ACC112 (cell line): ENCODE measurements around the gene SEPHS2.
A peak's percentile ranks its signal among the peaks of the same experiment; 100 is the strongest.

Source experiments
- H2AFZ ChIP-seq: fragments of 200-600 bp; sonication (generic); one replicate; pipeline ENCODE4 v1.6.0; 2017; ENCODE audit warnings: antibody characterized with exemption, low read length; ENCODE audit not compliant: unreplicated experiment
- H3K27ac ChIP-seq: fragments of 200-600 bp; sonication (generic); 2 replicates; pipeline ENCODE4 v1.5.1; 2014; ENCODE audit warnings: low read depth, mild to moderate bottlenecking, antibody characterized with exemption, low read length, moderate library complexity
- H3K27me3 ChIP-seq: fragments of 200-600 bp; sonication (generic); 2 replicates; pipeline ENCODE4 v1.6.1; 2014; ENCODE audit warnings: mild to moderate bottlenecking, antibody characterized with exemption, low read length, moderate library complexity, mixed read lengths; ENCODE audit not compliant: insufficient read depth
- H3K36me3 ChIP-seq: fragments of 200-600 bp; sonication (generic); 2 replicates; pipeline ENCODE4 v1.6.1; 2016; ENCODE audit warnings: mild to moderate bottlenecking, antibody characterized with exemption, low read length, moderate library complexity, mixed read lengths; ENCODE audit not compliant: insufficient read depth
- H3K4me1 ChIP-seq: fragments of 200-600 bp; sonication (generic); one replicate; pipeline ENCODE4 v1.6.1; 2016; ENCODE audit warnings: low read length, mixed read lengths; ENCODE audit not compliant: insufficient read depth, unreplicated experiment, control insufficient read depth
- H3K4me3 ChIP-seq: fragments of 200-600 bp; sonication (generic); 2 replicates; pipeline ENCODE4 v1.5.1; 2014; ENCODE audit warnings: mild to moderate bottlenecking, low read depth, low read length
- H3K79me2 ChIP-seq: fragments of 200-600 bp; sonication (generic); one replicate; pipeline ENCODE4 v1.6.0; 2016; ENCODE audit warnings: low read length; ENCODE audit not compliant: control insufficient read depth, unreplicated experiment, insufficient read depth

Gene SEPHS2

GRCh38 chr16:30409125-30410060 lies 36.3 kb downstream of the SEPHS2 start:
- H3K4me1 ChIP-seq = peaks cover 21% of the 10 kb centered on the region
- H3K4me3 ChIP-seq = 0 out of 2 replicates have a peak overlapping the region, but pooled peaks have one; percentile 9
- no peak overlapping the region for H3K27ac ChIP-seq
- H3K27me3 ChIP-seq = no peaks in the 10 kb centered on the region
- H3K79me2 ChIP-seq = peaks cover 8% of the 10 kb centered on the region
- H2AFZ ChIP-seq = no peak overlapping the region
- H3K36me3 ChIP-seq = peaks cover 7% of the 10 kb centered on the region; the same call in 1 of the 2 replicates

GRCh38 chr16:30407804-30408534 lies 37.7 kb downstream of the SEPHS2 start:
- peak overlapping the region; percentile 83 for H3K4me3 ChIP-seq
- no peaks in the 10 kb centered on the region for H3K36me3 ChIP-seq
- peaks cover 8% of the 10 kb centered on the region for H3K79me2 ChIP-seq
- H2AFZ ChIP-seq = peak overlapping the region; percentile 0
- no peaks in the 10 kb centered on the region for H3K27me3 ChIP-seq
- H3K4me1 ChIP-seq = peaks cover 21% of the 10 kb centered on the region
- H3K27ac ChIP-seq = peak overlapping the region; percentile 68

GRCh38 chr16:30407102-30407803 lies 38.4 kb downstream of the SEPHS2 start, which contains the start of gene ZNF771:
Gene ZNF771 (plus strand): TSS chr16:30407606. CDS start chr16:30408054, 448 bp downstream.
- H2AFZ ChIP-seq = peak within 1 kb of the TSS; percentile 96
- peaks cover 21% of the 10 kb centered on the region for H3K4me1 ChIP-seq

DNA sequence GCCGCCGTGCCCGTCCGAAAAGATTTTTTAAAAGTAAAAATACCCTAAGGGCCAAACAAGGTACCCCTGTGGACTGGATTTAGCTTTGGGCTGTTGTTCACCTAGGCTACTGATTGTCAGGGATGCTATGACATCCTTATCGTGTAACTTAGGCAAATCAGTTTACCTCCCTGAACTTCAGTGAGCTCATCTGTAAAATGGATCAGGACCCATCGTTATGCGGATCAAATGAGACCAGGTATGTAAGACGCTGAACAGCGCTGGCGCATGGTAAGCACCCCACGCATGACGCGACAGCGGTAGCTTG lies 38.9 kb downstream of the SEPHS2 start:
- H3K4me1 ChIP-seq = peaks cover 21% of the 10 kb centered on the region
- peak overlapping the region; percentile 96 for H2AFZ ChIP-seq
- H3K27ac ChIP-seq = peak overlapping the region; percentile 68
- H3K4me3 ChIP-seq = peak overlapping the region; percentile 83
- no peaks in the 10 kb centered on the region for H3K36me3 ChIP-seq
- H3K27me3 ChIP-seq = no peaks in the 10 kb centered on the region
- peaks cover 8% of the 10 kb centered on the region for H3K79me2 ChIP-seq

More at GRCh38 chr16:30407102-30407803, 38.4 kb downstream of the SEPHS2 start, which contains the start of gene ZNF771:
- peak within 1 kb of the TSS; percentile 68 for H3K27ac ChIP-seq
- H3K27me3 ChIP-seq = no peaks in the 10 kb centered on the region
- H3K4me3 ChIP-seq = peak within 1 kb of the TSS; percentile 83
- H3K36me3 ChIP-seq = no peaks in the 10 kb centered on the region
- H3K79me2 ChIP-seq = peaks cover 8% of the 10 kb centered on the region

DNA sequence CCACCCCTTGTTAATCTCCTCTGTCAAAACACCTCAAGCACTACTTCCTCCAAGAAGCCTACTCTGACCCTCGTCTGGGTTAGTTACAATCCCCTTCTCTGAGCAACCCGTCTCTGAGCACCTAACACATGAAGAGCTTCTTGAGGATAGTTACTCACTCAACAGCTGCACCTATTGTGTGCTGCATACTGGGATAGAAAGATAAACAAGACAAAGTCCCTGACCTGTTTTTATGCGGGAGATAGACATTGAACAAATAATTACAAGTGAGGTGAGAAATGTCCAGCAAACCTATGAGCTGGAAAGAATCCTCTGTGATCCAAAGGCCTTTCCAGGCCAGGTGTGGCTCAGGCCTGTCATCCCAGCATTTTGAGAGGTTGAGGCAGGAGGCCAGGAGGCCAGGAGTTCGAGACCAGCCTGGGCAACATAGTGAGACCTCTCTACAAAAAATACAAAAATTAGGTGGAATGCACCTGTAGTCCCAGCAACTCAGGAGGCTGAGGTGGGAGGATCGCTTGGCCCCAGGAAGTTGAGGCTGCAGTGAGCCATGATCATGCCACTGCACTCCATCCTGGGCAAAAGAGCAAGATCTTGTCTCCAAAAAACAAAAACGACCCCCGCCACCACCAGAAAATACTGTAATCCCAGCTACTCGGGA lies 43.8 kb downstream of the SEPHS2 start:
- Histone ChIP-seq H3K79me2 (peaks cover under 1% of the 10 kb centered on the region), H3K36me3 (no peaks in the 10 kb centered on the region), H3K4me3 (no peak overlapping the region), H3K4me1 (peaks cover 11% of the 10 kb centered on the region), H3K27ac (no peak overlapping the region), H2AFZ (no peak overlapping the region), H3K27me3 (no peaks in the 10 kb centered on the region)

DNA sequence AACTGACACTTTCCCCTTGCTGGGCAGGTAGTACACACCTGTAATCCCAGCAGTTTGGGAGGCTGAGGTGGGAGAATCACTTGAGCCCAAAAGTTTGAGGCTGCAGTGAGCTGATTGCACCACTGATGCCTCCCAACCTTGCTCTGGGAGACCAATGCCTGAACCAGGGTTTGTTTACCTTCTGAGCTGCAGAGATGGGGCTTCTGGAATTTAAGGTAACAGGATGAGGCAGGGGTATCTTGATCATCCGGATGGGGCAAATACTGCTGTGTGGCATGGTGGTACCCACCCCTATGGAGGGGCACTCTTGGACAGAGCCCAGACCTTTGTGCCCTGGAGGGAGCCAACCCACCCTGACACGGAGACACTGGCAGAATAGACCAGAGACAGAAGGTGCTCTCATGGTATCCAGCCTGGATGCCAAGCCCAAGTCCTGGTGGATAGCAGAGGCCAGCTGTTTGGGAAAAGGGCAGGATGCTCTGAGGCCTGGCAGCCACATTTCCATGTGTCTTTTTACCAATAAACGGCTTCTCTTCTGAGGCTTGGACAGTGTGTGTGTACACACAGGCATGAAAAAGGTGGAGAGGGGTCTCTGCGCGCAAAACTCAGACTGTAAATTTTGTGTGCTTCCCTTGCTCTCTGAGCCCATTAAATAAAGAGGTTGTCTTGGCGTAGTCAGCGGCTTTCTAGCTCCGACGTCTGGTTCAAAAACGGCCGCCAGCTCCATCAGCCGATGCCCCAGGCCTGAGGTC lies 46.1 kb downstream of the SEPHS2 start:
- Histone ChIP-seq H3K27ac (peak overlapping the region; percentile 87), H3K4me3 (peak overlapping the region; percentile 80), H3K36me3 (no peaks in the 10 kb centered on the region), H2AFZ (peak overlapping the region; percentile 79), H3K4me1 (peaks cover 11% of the 10 kb centered on the region), H3K27me3 (no peaks in the 10 kb centered on the region), H3K79me2 (peaks cover 4% of the 10 kb centered on the region)

- no peaks in the 10 kb centered on the region for H3K27me3 ChIP-seq
- H3K36me3 ChIP-seq = no peaks in the 10 kb centered on the region
- no peak overlapping the region for H2AFZ ChIP-seq
- no peak overlapping the region for H3K4me3 ChIP-seq
- peaks cover 4% of the 10 kb centered on the region for H3K79me2 ChIP-seq
- peaks cover 14% of the 10 kb centered on the region for H3K4me1 ChIP-seq
- H3K27ac ChIP-seq = no peak overlapping the region
Observed at GRCh38 chr16:30398661-30399434, 46.8 kb downstream of the SEPHS2 start.

DNA sequence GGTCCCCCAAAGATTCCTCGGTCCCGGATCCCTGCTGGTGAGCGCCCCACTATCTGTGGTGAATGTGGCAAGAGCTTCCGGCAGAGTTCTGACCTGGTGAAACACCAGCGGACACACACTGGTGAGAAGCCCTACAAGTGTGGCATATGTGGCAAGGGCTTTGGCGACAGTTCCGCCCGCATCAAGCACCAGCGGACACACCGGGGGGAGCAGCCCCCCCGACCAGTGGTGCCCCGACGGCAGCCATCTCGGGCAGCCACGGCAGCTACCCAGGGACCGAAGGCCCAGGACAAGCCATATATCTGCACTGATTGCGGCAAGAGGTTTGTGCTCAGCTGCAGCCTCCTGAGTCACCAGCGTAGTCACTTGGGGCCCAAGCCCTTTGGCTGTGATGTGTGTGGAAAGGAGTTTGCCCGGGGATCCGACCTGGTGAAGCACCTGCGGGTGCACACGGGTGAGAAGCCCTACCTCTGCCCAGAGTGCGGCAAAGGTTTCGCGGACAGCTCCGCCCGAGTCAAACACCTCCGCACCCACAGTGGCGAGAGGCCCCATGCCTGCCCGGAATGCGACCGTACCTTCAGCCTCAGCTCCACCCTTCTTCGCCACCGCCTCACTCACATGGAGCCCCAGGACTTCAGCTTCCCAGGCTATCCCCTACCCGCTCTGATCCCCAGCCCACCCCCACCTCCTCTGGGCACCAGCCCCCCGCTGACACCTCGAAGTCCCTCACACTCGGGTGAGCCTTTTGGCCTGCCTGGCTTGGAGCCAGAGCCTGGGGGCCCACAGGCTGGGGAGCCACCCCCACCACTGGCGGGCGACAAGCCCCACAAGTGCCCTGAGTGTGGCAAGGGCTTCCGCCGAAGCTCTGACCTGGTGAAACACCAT lies 47.7 kb downstream of the SEPHS2 start:
- Histone ChIP-seq H2AFZ (no peak overlapping the region), H3K27me3 (no peaks in the 10 kb centered on the region)

More for the DNA sequence above, 47.7 kb downstream of the SEPHS2 start:
- Histone ChIP-seq H3K79me2 (peaks cover 4% of the 10 kb centered on the region), H3K4me1 (peaks cover 14% of the 10 kb centered on the region), H3K27ac (no peak overlapping the region), H3K36me3 (no peaks in the 10 kb centered on the region), H3K4me3 (no peak overlapping the region)
